GM13976 (cell line): Measurements from ENCODE around the gene CFAP74.

ENCODE experiments used
- DNase-seq: peaks from one replicate; pipeline ENCODE4 v3.0.0; 2012; ENCODE audit warnings: low spot score
- in situ Hi-C: fragments of 300-500 bp; cut with MboI; formaldehyde crosslinking; loops from one replicate; pipeline ENCODE4 v1.12.0; 2022; ENCODE audit warnings: low sequenced_read_pairs, mixed read lengths, inconsistent platforms; ENCODE audit not compliant: unreplicated experiment
- TF ChIP-seq, protein P1 (sequence below): IDR thresholded peaks from 2 replicates; pipeline ENCODE4 v1.5.1; 2012; ENCODE audit warnings: borderline replicate concordance, mild to moderate bottlenecking; ENCODE audit not compliant: insufficient read depth; ENCODE audit errors: extremely low read depth, missing control alignments, control extremely low read depth

CFAP74 gene

GRCh38 chr1:1976031-1976430, 27.6 kb downstream of the CFAP74 start:
- in situ Hi-C loops: no loop called here
- TF ChIP-seq, protein P1, sequence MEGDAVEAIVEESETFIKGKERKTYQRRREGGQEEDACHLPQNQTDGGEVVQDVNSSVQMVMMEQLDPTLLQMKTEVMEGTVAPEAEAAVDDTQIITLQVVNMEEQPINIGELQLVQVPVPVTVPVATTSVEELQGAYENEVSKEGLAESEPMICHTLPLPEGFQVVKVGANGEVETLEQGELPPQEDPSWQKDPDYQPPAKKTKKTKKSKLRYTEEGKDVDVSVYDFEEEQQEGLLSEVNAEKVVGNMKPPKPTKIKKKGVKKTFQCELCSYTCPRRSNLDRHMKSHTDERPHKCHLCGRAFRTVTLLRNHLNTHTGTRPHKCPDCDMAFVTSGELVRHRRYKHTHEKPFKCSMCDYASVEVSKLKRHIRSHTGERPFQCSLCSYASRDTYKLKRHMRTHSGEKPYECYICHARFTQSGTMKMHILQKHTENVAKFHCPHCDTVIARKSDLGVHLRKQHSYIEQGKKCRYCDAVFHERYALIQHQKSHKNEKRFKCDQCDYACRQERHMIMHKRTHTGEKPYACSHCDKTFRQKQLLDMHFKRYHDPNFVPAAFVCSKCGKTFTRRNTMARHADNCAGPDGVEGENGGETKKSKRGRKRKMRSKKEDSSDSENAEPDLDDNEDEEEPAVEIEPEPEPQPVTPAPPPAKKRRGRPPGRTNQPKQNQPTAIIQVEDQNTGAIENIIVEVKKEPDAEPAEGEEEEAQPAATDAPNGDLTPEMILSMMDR: no peak
- DNase-seq: no peak

DNA sequence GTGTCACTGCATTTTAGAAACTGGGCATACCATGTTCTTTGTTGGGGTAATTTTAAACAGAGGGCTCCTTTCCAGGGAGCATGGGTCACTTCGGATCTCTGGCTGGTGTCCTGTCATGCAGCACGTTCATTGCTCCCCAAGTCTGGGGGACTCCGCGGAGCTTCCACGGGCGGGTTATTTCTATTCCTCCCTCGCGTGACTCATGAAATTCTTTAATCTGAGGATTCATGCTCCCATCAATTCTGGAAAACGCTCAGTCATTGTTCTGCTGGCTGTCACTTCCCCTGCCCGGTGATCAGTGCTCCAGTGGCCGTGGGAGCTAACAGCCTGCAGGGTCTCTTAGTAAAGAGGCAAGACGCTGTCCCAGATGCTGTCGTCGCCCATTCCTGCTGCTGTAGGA, 28.1 kb downstream of the CFAP74 start:
- TF ChIP-seq, protein P1: no peak
- in situ Hi-C loops: no loop called here
- DNase-seq: no peak

DNA sequence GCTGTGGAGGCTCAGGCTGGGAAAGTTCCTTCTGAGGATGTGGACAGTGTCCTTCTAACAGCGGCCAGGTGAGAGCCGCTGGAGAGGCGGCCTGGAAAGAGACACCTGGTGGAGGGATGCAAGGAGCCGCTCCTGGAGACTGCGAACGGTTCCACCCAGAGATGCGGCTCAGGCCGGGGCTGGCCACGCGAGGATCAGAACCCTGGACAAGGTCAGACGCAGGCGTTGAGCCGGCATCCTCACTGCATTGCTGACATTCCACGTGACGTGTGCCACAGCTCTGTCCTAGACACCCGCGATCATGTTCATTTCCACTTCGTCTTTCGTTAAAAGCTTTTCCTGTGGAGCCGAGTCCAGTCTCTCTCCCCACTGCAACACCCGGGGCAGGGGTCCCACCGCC, 28.8 kb downstream of the CFAP74 start:
- in situ Hi-C loops: no loop called here
- DNase-seq: no peak
- TF ChIP-seq, protein P1: no peak

DNA sequence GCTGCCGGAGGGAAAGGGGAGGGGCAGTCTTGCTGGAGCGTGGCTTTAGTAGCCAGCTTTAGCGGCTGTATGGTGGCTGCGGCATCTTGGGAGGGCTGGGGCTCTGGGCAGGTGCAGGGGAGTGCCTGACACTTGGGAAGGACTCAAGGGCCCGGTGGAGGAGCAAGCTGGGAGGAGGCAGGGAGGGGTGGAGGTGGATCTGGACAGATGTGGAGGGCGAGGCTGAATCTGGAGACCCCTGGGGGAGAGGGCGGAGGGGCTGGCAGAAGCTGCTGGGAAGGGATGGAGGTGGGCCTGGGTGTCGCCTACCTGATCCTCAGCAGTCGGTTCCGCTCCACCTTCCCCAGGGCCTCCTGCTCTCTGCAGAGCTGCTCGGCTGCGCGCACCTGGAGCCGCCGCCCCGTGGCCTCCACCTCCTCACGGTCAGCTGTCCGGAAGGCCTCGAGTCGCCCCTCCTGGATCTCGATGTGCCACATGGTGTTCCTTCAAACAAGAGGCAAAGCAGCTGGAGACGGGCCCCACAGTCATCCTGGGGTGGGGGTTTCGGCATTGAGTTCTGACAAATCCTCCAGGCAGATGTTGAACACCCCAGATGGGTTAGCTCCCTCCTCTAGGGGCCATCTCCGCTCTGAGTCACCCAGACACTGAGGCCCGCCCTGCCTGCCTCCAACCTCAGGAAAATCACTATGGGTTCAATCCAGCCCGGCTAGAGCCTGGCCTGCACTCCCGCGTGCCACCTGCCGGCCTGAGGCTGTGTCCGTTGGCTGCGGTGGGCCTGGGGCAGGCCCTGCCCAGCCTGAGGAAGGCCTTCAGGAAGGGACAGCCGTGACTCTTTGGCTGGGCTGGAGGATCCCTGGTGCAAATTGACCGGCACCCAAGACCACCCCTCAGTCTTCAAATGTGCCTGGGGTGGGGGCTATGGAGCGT, 29.6 kb downstream of the CFAP74 start:
- DNase-seq: no peak
- TF ChIP-seq, protein P1: no peak
- in situ Hi-C loops: no loop called here

- in situ Hi-C loops: no loop called here
- TF ChIP-seq, protein P1: no peak
- DNase-seq: no peak
Measured at GRCh38 chr1:1972976-1973715, 30.4 kb downstream of the CFAP74 start.

- DNase-seq: no peak
- TF ChIP-seq, protein P1: no peak
- in situ Hi-C loops: no loop called here
Measured at GRCh38 chr1:1971688-1972087, 31.9 kb downstream of the CFAP74 start.
